ENCODE results near the gene CHPF.

CHPF gene

GRCh38 chr2:219544567-219544966 is 958 bp upstream of the CHPF start (continued):
- TF ChIP-seq ZNF664 (tag by site-specific recombination; IDR thresholded peaks at IDR 0.05) (no peak), ZNF274 (IDR thresholded peaks at IDR 0.05; ENCODE audit: low read length) (no peak), ZNF274 (tag by site-specific recombination; IDR thresholded peaks at IDR 0.05; ENCODE audit: borderline replicate concordance) (no peak), ZNF626 (tag by site-specific recombination; IDR thresholded peaks at IDR 0.05) (no peak), ZXDB (tag by site-specific recombination; IDR thresholded peaks at IDR 0.05) (no peak)
- TF ChIP-seq, protein P1, sequence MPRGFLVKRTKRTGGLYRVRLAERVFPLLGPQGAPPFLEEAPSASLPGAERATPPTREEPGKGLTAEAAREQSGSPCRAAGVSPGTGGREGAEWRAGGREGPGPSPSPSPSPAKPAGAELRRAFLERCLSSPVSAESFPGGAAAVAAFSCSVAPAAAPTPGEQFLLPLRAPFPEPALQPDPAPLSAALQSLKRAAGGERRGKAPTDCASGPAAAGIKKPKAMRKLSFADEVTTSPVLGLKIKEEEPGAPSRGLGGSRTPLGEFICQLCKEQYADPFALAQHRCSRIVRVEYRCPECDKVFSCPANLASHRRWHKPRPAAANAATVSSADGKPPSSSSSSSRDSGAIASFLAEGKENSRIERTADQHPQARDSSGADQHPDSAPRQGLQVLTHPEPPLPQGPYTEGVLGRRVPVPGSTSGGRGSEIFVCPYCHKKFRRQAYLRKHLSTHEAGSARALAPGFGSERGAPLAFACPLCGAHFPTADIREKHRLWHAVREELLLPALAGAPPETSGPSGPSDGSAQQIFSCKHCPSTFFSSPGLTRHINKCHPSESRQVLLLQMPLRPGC (tag by site-specific recombination; IDR thresholded peaks at IDR 0.05) = no peak
- TF ChIP-seq, protein P2, sequence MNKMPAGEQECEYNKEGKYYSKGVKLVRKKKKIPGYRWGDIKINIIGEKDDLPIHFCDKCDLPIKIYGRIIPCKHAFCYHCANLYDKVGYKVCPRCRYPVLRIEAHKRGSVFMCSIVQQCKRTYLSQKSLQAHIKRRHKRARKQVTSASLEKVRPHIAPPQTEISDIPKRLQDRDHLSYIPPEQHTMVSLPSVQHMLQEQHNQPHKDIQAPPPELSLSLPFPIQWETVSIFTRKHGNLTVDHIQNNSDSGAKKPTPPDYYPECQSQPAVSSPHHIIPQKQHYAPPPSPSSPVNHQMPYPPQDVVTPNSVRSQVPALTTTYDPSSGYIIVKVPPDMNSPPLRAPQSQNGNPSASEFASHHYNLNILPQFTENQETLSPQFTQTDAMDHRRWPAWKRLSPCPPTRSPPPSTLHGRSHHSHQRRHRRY (tag by site-specific recombination; IDR thresholded peaks at IDR 0.05) = no peak

- Histone ChIP-seq H3K4me1 (ENCODE audit: control insufficient read depth, insufficient read depth, low read length) (no peaks in the 10 kb centered on the region), H3K36me3 (ENCODE audit: control insufficient read depth in 2 of 2, insufficient read depth in 1 of 2, low read length in 2 of 2) (peaks cover 0 to 34% of the 10 kb centered on the region in 2 experiments; a peak in 1 of 3 replicates), H3K27ac (ENCODE audit: extremely low read depth, low read depth, low read length) (peak overlapping the region; percentile 73; the same call in 1 of the 2 replicates), H3K9me3 (ENCODE audit: control insufficient read depth, insufficient read depth, low read depth, low read length) (no peaks in the 10 kb centered on the region), H3K4me3 (ENCODE audit: low read depth, low read length) (peak overlapping the region; percentile 69)
- CTCF ChIA-PET = interaction anchor here (0.6 to 7.2 kb wide), 11 partner anchors 9 to 1548 kb away, joined by 3 to 112 read pairs (median 6); a partner anchor contains a TSS
- POLR2A ChIA-PET = interaction anchor here (0.7 to 2.1 kb wide), 6 partner anchors 9 to 98 kb away, joined by 3 to 18 read pairs (median 7); partner anchors contain the start of genes OBSL1 and STK11IP
- TF ChIP-seq ZNF639 (tag by site-specific recombination; IDR thresholded peaks at IDR 0.05) (no peak), GLIS2 (tag by site-specific recombination; IDR thresholded peaks at IDR 0.05) (peak; percentile 63), ZNF548 (tag by site-specific recombination; IDR thresholded peaks at IDR 0.05) (no peak), ZNF10 (tag by site-specific recombination; IDR thresholded peaks at IDR 0.05) (0 out of 2 replicates have a peak, but pooled peaks have one; percentile 48), EGR2 (tag by site-specific recombination; IDR thresholded peaks at IDR 0.05; ENCODE audit: low read depth) (no peak), ZBTB26 (tag by site-specific recombination; optimal IDR thresholded peaks at IDR 0.05) (peak; percentile 73), ZNF423 (tag by site-specific recombination; IDR thresholded peaks at IDR 0.05) (0 out of 2 replicates have a peak, but pooled peaks have one; percentile 28), OSR2 (tag by site-specific recombination; IDR thresholded peaks at IDR 0.05) (no peak), ZNF398 (tag by site-specific recombination; IDR thresholded peaks at IDR 0.05) (no peak), ZBTB17 (tag by site-specific recombination; IDR thresholded peaks at IDR 0.05) (peak; percentile 10; the same call in 1 of the 2 replicates), ZNF37A (tag by site-specific recombination; IDR thresholded peaks at IDR 0.05) (no peak), GLIS1 (tag by site-specific recombination; IDR thresholded peaks at IDR 0.05) (peak; percentile 88)
- TF ChIP-seq, protein P3, sequence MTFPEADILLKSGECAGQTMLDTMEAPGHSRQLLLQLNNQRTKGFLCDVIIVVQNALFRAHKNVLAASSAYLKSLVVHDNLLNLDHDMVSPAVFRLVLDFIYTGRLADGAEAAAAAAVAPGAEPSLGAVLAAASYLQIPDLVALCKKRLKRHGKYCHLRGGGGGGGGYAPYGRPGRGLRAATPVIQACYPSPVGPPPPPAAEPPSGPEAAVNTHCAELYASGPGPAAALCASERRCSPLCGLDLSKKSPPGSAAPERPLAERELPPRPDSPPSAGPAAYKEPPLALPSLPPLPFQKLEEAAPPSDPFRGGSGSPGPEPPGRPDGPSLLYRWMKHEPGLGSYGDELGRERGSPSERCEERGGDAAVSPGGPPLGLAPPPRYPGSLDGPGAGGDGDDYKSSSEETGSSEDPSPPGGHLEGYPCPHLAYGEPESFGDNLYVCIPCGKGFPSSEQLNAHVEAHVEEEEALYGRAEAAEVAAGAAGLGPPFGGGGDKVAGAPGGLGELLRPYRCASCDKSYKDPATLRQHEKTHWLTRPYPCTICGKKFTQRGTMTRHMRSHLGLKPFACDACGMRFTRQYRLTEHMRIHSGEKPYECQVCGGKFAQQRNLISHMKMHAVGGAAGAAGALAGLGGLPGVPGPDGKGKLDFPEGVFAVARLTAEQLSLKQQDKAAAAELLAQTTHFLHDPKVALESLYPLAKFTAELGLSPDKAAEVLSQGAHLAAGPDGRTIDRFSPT (tag by site-specific recombination; IDR thresholded peaks at IDR 0.05) = 0 out of 2 replicates have a peak, but pooled peaks have one; percentile 44
Observed at GRCh38 chr2:219542931-219543595, 546 bp downstream of the CHPF start.

Data from HEK293 (cell line).